ENCODE results near the gene CD69. TPM values are rescaled to one million over a fixed set of nuclear protein-coding genes. Genes with fewer than 3 reads are reported as not detected.

The CD69 gene
- total RNA-seq, 3 donors from 2014 or later = 7.4 to 21.4 (median 11.5) TPM

GRCh38 chr12:9736936-9737705 is 23.6 kb downstream of the CD69 start:
- no peak for TF ChIP-seq POLR2A (IDR thresholded peaks at IDR 0.05)
- TF ChIP-seq POLR2AphosphoS5 (IDR thresholded peaks at IDR 0.05) = no peak
- TF ChIP-seq CTCF (IDR thresholded peaks at IDR 0.05) = no peak
- H3K9me3 ChIP-seq = no peaks in the 10 kb centered on the region
- intact Hi-C loops (cut with DNase I; ENCODE audit: low total_unique reads) = no loop called here

GRCh38 chr12:9735601-9736000 is 25.1 kb downstream of the CD69 start:
- intact Hi-C loops (cut with DNase I; ENCODE audit: low total_unique reads) = no loop called here
- Histone ChIP-seq H3K9me3 (no peaks in the 10 kb centered on the region), H3K27ac (no peak overlapping the region), H3K36me3 (no peaks in the 10 kb centered on the region), H3K4me1 (no peaks in the 10 kb centered on the region), H3K27me3 (no peaks in the 10 kb centered on the region), H3K4me3 (no peak overlapping the region)
- TF ChIP-seq POLR2AphosphoS5 (IDR thresholded peaks at IDR 0.05) (no peak), POLR2A (IDR thresholded peaks at IDR 0.05) (no peak), CTCF (IDR thresholded peaks at IDR 0.05) (no peak)
- no peak for DNase-seq (ENCODE audit: low spot score in 2 of 2)

More at GRCh38 chr12:9736936-9737705, 23.6 kb downstream of the CD69 start:
- Histone ChIP-seq H3K27me3 (no peaks in the 10 kb centered on the region), H3K27ac (peak overlapping the region in 1 of 2 donors; percentile 19), H3K4me1 (no peaks in the 10 kb centered on the region), H3K36me3 (no peaks in the 10 kb centered on the region), H3K4me3 (no peak overlapping the region)
- DNase-seq (ENCODE audit: low spot score in 2 of 2) = no peak

GRCh38 chr12:9732921-9733461 is 27.7 kb downstream of the CD69 start, which contains the start of gene CLECL1:
Gene CLECL1, minus strand, starts transcription at chr12:9733097.
- H3K36me3 ChIP-seq = no peaks in the 10 kb centered on the region
- no peak for TF ChIP-seq CTCF (IDR thresholded peaks at IDR 0.05)
- intact Hi-C loops (cut with DNase I; ENCODE audit: low total_unique reads) = no loop called here
- DNase-seq (ENCODE audit: low spot score in 2 of 2) = no peak
- H3K9me3 ChIP-seq = no peaks in the 10 kb centered on the region
- H3K27me3 ChIP-seq = no peaks in the 10 kb centered on the region
- no peak within 1 kb of the TSS for H3K4me3 ChIP-seq
- no peaks in the 10 kb centered on the region for H3K4me1 ChIP-seq
- H3K27ac ChIP-seq = no peak within 1 kb of the TSS

GRCh38 chr12:9731797-9732196 is 28.9 kb downstream of the CD69 start:
- intact Hi-C loops (cut with DNase I; ENCODE audit: low total_unique reads) = no loop called here
- no peak for DNase-seq (ENCODE audit: low spot score in 2 of 2)
- H3K36me3 ChIP-seq = no peaks in the 10 kb centered on the region
- no peak for TF ChIP-seq POLR2A (IDR thresholded peaks at IDR 0.05)
- no peak for TF ChIP-seq POLR2AphosphoS5 (IDR thresholded peaks at IDR 0.05)
- no peak for TF ChIP-seq CTCF (IDR thresholded peaks at IDR 0.05)
- no peak overlapping the region for H3K4me3 ChIP-seq
- no peak overlapping the region for H3K27ac ChIP-seq
- no peaks in the 10 kb centered on the region for H3K9me3 ChIP-seq
- no peaks in the 10 kb centered on the region for H3K4me1 ChIP-seq
- no peaks in the 10 kb centered on the region for H3K27me3 ChIP-seq

GRCh38 chr12:9731393-9731792 is 29.3 kb downstream of the CD69 start:
- no peak for DNase-seq (ENCODE audit: low spot score in 2 of 2)
- no peak overlapping the region for H3K4me3 ChIP-seq
- no peaks in the 10 kb centered on the region for H3K9me3 ChIP-seq
- no peaks in the 10 kb centered on the region for H3K27me3 ChIP-seq
- H3K36me3 ChIP-seq = no peaks in the 10 kb centered on the region
- H3K27ac ChIP-seq = no peak overlapping the region
- no peaks in the 10 kb centered on the region for H3K4me1 ChIP-seq
- intact Hi-C loops (cut with DNase I; ENCODE audit: low total_unique reads) = no loop called here
- TF ChIP-seq POLR2A (IDR thresholded peaks at IDR 0.05) (no peak), CTCF (IDR thresholded peaks at IDR 0.05) (no peak), POLR2AphosphoS5 (IDR thresholded peaks at IDR 0.05) (no peak)
